WTC11 (cell line): Measurements from ENCODE around the gene GRIK2. TPM values are rescaled to one million over a fixed set of nuclear protein-coding genes. Genes with fewer than 3 reads are reported as not detected.

ENCODE experiments used
- ATAC-seq: fragments of 200-7000 bp; cut with Tn5 transposase; 2 replicates; pipeline ENCODE4 v1.10.0; 2021; ENCODE audit warnings: mild to moderate bottlenecking, moderate library complexity
- CTCF ChIA-PET: fragments of 300-600 bp; sonication (Branson Sonifier 250); formaldehyde crosslinking; loops from one replicate; lab custom pipeline; 2021; ENCODE audit warnings: antibody characterized with exemption; lab: Charles Lee
- POLR2A ChIA-PET: fragments of 350-600 bp; sonication (Branson Sonifier 250); formaldehyde crosslinking; loops from one replicate; lab custom pipeline; 2021; ENCODE audit warnings: antibody characterized with exemption; lab: Charles Lee
- DNase-seq: peaks from one replicate; pipeline ENCODE4 v3.0.0; 2021; ENCODE audit warnings: low spot score
- H3K27ac Mint-ChIP-seq: 2 replicates; pipeline ENCODE4 v1.8.0; 2021; ENCODE audit warnings: mixed read lengths
- H3K27me3 Mint-ChIP-seq: 2 replicates; pipeline ENCODE4 v1.8.0; 2021; ENCODE audit warnings: low read depth, mild to moderate bottlenecking, moderate library complexity, mixed read lengths
- H3K36me3 Mint-ChIP-seq: 2 replicates; pipeline ENCODE4 v1.8.0; 2021; ENCODE audit warnings: mixed read lengths
- H3K4me1 Mint-ChIP-seq: 2 replicates; pipeline ENCODE4 v1.8.0; 2022; ENCODE audit warnings: mixed read lengths
- H3K4me3 Mint-ChIP-seq: 2 replicates; pipeline ENCODE4 v1.8.0; 2021; ENCODE audit warnings: mild to moderate bottlenecking, moderate library complexity, mixed read lengths
- H3K9me3 Mint-ChIP-seq: 2 replicates; pipeline ENCODE4 v1.8.0; 2021; ENCODE audit warnings: mixed read lengths
- AFF4 ChIP-seq: sonication (generic); formaldehyde crosslinking; IDR thresholded peaks from 2 replicates; pipeline ENCODE4 v1.8.1; 2023; ENCODE audit warnings: mild to moderate bottlenecking, missing genetic modification reagents, borderline replicate concordance
- ATF3 ChIP-seq: sonication (generic); formaldehyde crosslinking; conservative IDR thresholded peaks from 2 replicates; pipeline ENCODE4 v1.8.1; 2022; ENCODE audit warnings: mild to moderate bottlenecking, missing genetic modification reagents
- ATF6 ChIP-seq: sonication (generic); formaldehyde crosslinking; IDR thresholded peaks from 2 replicates; pipeline ENCODE4 v1.8.1; 2023; ENCODE audit warnings: mild to moderate bottlenecking, missing genetic modification reagents
- E2F4 ChIP-seq: sonication (generic); formaldehyde crosslinking; IDR thresholded peaks from 2 replicates; pipeline ENCODE4 v1.8.1; 2022; ENCODE audit warnings: low read depth, mild to moderate bottlenecking, moderate library complexity, missing genetic modification reagents, borderline replicate concordance
- ERG ChIP-seq: fragments of 250-450 bp; sonication (Bioruptor Pico); IDR thresholded peaks from 2 replicates; pipeline ENCODE4 v1.8.0; 2021; ENCODE audit warnings: mild to moderate bottlenecking
- GTF2I ChIP-seq: fragments of 250-450 bp; sonication (Bioruptor Pico); conservative IDR thresholded peaks from 2 replicates; pipeline ENCODE4 v1.4.0; 2021; ENCODE audit warnings: mild to moderate bottlenecking
- MXD4 ChIP-seq: fragments of 250-450 bp; sonication (Bioruptor Pico); IDR thresholded peaks from 2 replicates; pipeline ENCODE4 v1.8.0; 2021; ENCODE audit warnings: mild to moderate bottlenecking, moderate library complexity, borderline replicate concordance
- NFE2L1 ChIP-seq: sonication (generic); formaldehyde crosslinking; IDR thresholded peaks from 2 replicates; pipeline ENCODE4 v1.8.1; 2023; ENCODE audit warnings: missing genetic modification reagents
- SMAD3 ChIP-seq: sonication (generic); formaldehyde crosslinking; IDR thresholded peaks from 2 replicates; pipeline ENCODE4 v1.8.0; 2022; ENCODE audit warnings: missing genetic modification reagents, mild to moderate bottlenecking, borderline replicate concordance
- SOX15 ChIP-seq: fragments of 250-450 bp; sonication (Bioruptor Pico); IDR thresholded peaks from 2 replicates; pipeline ENCODE4 v1.9.0; 2021; ENCODE audit warnings: mild to moderate bottlenecking
- TEAD1 ChIP-seq: sonication (generic); formaldehyde crosslinking; IDR thresholded peaks from 2 replicates; pipeline ENCODE4 v1.8.0; 2022; ENCODE audit warnings: mild to moderate bottlenecking, missing genetic modification reagents
- ZNF121 ChIP-seq: sonication (generic); formaldehyde crosslinking; IDR thresholded peaks from 2 replicates; pipeline ENCODE4 v1.8.0; 2023; ENCODE audit warnings: missing genetic modification reagents
- ZNF281 ChIP-seq: sonication (generic); formaldehyde crosslinking; IDR thresholded peaks from 2 replicates; pipeline ENCODE4 v1.8.0; 2023; ENCODE audit warnings: mild to moderate bottlenecking, missing genetic modification reagents
- ZNF416 ChIP-seq: fragments of 250-450 bp; sonication (Bioruptor Pico); IDR thresholded peaks from 2 replicates; pipeline ENCODE4 v1.9.0; 2021; ENCODE audit warnings: mild to moderate bottlenecking, inconsistent platforms
- ZNF423 ChIP-seq: fragments of 250-450 bp; sonication (Bioruptor Pico); IDR thresholded peaks from 2 replicates; pipeline ENCODE4 v2.1.2; 2022; ENCODE audit warnings: mild to moderate bottlenecking, moderate library complexity
- ZNF532 ChIP-seq: fragments of 250-450 bp; sonication (Bioruptor Pico); IDR thresholded peaks from 2 replicates; pipeline ENCODE4 v1.9.0; 2021; ENCODE audit warnings: mild to moderate bottlenecking, borderline replicate concordance
- ZNF671 ChIP-seq: fragments of 250-450 bp; sonication (Bioruptor Pico); IDR thresholded peaks from 2 replicates; pipeline ENCODE4 v1.8.0; 2021; ENCODE audit warnings: mild to moderate bottlenecking
- ZSCAN18 ChIP-seq: fragments of 250-450 bp; sonication (Bioruptor Pico); IDR thresholded peaks from 2 replicates; pipeline ENCODE4 v2.1.2; 2022; ENCODE audit warnings: mild to moderate bottlenecking, moderate library complexity
- total RNA-seq: library from RNA; stranded (reverse); gene quantifications from 3 replicates; pipeline ENCODE4 v1.2.3, GENCODE V29; 2021

GRIK2 gene
- total RNA-seq, 1 experiment from 2014 or later, result 2.7 TPM

- no peak for TF ChIP-seq ZNF281 (CRISPR knock-in tag)
- TF ChIP-seq ZNF416 (CRISPR knock-in tag), result no peak
Measured at GRCh38 chr6:101482606-101483005, 89.1 kb downstream of the GRIK2 start (continued).

- H3K4me3 Mint-ChIP-seq, result no peak overlapping the region
- TF ChIP-seq GTF2I (CRISPR knock-in tag), result no peak
- no peak for TF ChIP-seq SOX15 (CRISPR knock-in tag)
- no peak for TF ChIP-seq TEAD1 (CRISPR knock-in tag)
- TF ChIP-seq E2F4, result no peak
- no peak for TF ChIP-seq ERG (CRISPR knock-in tag)
- no peak for TF ChIP-seq ATF6 (CRISPR knock-in tag)
- TF ChIP-seq ZNF671 (CRISPR knock-in tag), result no peak
- TF ChIP-seq ATF3 (CRISPR knock-in tag), result no peak
- no peak for TF ChIP-seq ZNF121 (CRISPR knock-in tag)
- TF ChIP-seq AFF4, result no peak
- no peak for TF ChIP-seq ZSCAN18 (CRISPR knock-in tag)
- no peak for TF ChIP-seq ZNF416 (CRISPR knock-in tag)
- no peak for TF ChIP-seq ZNF423 (CRISPR knock-in tag)
- no peak for TF ChIP-seq NFE2L1 (CRISPR knock-in tag)
- no peak for TF ChIP-seq SMAD3 (CRISPR knock-in tag)
- TF ChIP-seq ZNF532 (CRISPR knock-in tag), result no peak
- TF ChIP-seq MXD4 (CRISPR knock-in tag), result no peak
- no peaks in the 10 kb centered on the region for H3K9me3 Mint-ChIP-seq
- DNase-seq (no peak), ATAC-seq (no peak)
- ChIA-PET CTCF (no interaction called here), POLR2A (no interaction called here)
- H3K36me3 Mint-ChIP-seq, result no peaks in the 10 kb centered on the region
- peaks cover 10% of the 10 kb centered on the region for H3K4me1 Mint-ChIP-seq
- H3K27ac Mint-ChIP-seq, result no peak overlapping the region
- no peaks in the 10 kb centered on the region for H3K27me3 Mint-ChIP-seq
Measured at GRCh38 chr6:101484781-101485180, 91.3 kb downstream of the GRIK2 start.
